GM21447 (cell line): ENCODE measurements around the gene PGC.

Experiments used
- ATAC-seq: cut with Tn5 transposase; IDR thresholded peaks from one replicate; pipeline ENCODE4 v1.9.1; 2021; ENCODE audit not compliant: unreplicated experiment

The PGC gene

DNA sequence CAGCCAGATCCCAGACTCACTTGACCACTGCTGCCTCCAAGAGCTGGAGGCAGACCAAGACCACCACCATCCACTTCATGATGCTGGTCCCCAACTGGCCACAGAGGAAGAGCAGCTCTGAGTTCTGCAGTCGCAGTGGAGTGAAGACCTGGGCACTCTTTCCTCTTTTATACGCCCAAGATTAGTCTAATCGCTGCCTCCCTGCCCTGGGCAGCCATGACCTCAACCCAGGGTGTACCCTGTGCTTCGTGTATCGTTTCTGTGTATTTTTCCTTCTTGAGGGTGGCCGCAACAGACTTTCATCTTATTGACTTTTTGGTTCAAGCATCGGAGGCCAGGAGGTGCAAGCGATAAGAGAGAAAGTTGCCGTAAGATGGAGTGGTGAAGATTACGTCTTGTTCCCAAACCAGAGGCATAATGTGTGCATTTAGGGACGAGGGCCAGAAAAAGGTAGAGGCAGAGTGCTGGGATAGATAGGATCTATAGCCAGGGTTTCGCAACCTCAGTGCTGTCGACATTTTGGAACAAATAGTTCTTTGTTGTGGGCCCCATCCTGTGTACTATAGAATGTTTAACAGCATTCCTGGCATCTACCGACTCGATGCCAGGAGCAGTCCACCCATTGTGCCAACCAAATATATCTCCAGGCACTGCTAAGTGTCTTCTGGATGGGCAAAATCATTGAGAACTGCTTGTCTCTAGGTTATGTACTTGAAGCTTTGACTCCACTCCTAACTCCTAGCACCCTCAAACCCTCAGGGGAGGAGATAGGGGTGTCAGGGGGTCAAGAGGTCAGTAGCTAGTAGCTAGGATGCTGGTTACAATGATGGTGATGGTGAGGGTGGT, at the start of gene PGC:
PGC (minus strand) TSS at position 142 of the 846 bp plus-strand sequence; CDS start at position 79, 63 bp downstream.
- no peak for ATAC-seq

DNA sequence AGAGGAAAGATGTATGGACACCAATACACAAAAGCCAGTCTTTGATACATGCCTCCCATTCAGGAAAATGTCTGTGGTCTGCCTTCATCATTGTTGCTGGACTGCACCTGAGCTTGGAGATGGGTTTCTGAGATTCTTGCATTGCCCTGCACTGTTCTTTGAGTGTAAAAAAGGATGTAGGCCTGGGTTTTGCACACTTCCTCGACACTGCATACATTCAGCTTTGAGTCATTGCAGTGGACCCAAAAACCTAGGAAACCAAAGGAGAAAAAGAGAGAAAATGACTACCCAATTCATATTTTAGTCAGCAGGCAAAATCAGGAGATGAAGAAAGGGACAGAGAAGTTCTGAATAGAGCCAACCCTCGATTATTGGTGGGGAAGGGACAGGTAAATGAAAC, 49.3 kb upstream of the PGC start:
- ATAC-seq = no peak

DNA sequence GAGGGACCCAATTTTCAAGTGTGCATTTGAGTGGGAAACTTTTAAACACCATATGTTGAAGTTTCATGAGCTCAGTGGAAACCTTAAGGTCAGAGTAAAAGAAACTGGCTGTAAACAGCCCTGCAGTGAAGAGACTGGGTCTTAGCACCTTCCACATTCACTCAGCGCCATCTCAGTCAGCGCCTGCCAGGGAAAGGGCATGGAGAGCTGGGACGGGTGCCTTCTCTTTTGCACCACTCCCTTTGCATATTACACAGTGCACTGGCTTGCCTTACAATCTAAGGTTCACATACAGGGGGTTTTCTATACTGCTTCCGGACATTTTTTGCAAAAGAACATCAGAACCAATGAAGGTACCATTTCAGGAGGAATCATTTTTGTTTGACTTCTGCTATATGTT, 44.8 kb upstream of the PGC start:
- no peak for ATAC-seq

DNA sequence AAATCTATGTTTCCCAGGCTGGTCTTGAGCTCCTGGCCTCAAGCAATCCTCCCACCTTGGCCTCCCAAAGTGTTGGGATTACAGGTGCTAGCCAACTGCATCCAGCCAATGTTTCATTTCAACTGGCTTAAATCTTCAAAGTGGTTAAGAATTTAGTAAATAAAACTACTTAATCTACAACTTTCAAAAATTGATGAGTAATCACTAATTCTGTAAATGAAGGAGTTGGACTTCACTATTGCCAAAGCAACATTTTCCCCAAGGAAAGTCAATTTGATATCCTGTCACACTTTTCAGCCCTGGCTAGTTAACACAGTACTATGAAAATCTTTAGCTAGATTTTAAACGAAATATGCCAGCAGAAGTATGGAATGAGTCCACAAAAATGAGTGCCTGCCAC, 44.1 kb upstream of the PGC start:
- ATAC-seq = no peak

DNA sequence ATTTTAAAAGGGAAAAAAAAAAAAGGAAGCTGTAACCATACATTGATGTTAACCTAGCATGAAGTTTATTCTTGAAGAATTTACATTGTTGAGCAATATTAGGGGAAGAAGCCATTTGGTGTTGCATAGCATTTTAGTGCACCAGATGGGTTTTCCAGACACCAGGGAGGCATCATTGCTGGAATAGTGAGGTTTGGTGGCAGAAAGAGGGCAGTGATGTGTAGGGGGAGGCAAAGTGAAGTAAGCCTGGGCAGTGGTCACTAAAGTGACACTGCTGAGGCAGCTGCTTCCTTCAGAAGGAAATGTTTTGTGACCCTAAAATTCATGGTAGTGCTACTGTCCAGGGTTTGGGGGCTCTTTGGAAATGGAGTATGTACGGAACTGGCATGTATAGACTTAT, 42.8 kb upstream of the PGC start:
- ATAC-seq = no peak

DNA sequence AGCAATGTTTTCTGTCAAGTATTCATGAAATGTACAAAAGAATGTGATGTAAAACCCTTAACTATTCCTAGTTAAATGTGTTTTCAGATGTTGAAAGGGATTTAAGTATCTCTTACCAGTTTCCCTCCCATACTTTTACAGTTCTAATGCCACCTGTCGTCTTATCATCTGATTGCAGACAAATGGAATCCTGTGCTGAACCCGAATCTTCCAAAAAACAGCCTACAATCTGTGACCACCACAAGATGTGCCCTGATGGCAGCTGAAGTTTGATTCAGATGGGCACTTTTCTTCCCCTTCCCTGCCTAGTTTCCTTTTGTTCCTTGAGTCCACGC, 42.2 kb upstream of the PGC start:
- no peak for ATAC-seq

DNA sequence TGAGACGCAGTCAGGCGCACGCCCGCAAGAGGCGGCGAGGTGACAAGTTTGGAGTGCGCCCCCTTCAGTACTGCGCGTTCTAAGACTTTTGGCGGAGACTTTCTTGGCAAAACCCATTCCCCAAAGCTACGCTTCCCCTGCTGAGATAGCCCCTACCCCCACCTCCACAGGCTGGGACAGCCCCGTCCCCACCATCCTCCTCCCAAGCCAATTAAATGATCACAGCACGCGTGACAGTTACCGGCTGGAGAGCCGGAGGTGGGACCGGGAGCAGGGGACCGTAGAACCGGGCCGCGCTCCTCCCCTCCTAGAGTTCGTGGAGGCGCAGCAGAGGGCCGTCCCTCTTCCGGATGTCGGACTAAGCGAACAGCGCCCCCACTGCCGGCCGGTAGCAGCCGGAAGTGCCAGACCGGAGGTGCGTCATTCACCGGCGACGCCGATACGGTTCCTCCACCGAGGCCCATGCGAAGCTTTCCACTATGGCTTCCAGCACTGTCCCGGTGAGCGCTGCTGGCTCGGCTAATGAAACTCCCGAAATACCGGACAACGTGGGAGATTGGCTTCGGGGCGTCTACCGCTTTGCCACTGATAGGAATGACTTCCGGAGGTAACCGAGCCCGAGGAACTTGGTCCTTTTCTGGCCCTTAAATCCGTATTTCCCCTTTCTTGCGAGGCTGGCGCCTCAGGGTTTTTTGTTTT, 40.2 kb upstream of the PGC start, which contains the start of gene TOMM6:
TOMM6 (plus strand) TSS at position 476 of the 699 bp plus-strand sequence; CDS start at position 480, 4 bp downstream.
- ATAC-seq = peak; percentile 79

DNA sequence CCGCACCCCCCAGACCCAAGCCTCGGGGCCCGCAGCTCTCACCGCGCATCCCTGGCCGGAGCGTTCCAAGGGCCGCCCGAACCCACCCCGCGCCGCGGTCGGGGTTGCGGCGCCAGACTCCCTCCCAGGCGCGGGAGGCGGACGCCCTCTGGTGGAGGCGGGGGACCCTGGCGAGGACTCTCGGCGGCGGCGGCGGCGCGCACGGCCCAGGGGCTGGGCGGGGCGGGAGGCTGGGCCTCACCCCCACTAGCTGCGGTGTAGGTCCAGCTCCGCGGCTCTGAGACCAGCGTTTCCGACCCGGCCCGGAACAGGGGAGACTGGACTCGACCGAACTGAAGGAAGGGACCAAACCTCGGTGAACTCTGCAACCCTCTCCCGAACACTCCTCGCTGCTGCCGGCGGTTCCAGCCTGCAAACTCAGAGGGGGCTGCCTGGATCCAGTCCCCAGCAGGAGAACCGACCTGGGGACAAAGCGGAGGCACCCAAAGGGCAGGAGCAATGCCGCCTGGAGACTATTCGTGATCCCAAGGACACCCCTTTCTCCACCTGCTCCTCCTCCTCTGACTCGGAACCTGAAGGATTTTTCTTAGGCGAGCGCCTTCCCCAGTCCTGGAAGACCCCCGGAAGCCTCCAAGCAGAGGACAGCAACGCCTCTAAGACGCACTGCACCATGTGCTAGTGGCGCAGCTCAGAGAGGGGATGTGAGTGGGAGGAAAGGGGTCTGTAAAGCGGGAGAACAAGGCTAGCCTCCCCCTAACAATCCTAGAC, 39.4 kb upstream of the PGC start:
- ATAC-seq = peak; percentile 55

DNA sequence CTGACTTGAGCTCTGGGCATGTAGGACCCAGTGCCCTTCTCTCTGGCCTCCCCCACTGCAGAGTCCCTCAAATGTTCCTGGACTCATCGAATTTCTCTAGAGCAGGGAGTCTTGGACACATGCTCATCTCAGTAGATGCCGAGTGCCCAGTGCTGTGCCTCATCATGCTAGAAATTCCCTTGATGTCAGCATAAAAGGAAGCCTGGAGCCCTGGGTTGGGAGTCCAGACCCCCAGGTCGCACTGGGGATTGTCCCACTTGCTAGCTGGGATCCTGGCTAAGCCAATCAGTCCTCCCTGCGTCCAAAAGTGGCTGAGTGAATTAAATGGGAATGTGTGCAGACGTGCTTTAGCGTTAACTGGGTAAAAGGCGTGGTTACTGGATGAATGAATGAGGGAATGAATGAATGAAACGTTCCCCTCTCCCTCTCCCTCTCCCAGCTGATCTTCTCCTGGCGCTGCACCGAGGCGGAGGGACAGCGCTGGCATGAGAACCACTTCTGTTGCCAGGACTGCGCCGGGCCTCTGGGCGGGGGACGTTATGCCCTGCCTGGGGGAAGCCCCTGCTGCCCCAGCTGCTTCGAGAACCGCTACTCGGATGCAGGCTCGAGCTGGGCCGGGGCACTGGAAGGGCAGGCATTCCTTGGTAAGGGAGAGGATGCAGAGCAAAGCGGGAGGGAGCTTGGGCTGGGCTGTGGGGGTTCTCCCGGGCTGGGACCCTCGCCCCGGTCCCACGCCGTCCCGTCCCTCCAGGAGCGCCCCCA, 38.7 kb upstream of the PGC start:
- ATAC-seq = no peak

DNA sequence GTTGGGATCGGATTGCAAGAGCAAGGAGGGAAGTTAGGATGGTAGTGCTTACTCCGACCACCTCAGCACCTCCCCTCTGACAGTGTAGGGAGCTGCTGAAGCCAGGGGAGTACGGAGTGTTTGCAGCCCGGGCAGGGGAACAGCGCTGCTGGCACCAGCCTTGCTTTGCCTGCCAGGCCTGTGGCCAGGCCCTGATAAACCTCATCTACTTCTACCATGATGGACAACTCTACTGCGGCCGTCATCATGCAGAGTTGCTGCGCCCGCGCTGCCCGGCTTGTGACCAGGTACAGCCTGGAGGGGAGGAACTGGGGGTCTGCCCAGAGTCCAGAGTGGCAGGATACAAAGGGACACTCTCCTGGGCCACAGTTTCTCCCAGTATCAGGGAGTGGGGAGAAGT, 38.1 kb upstream of the PGC start:
- no peak for ATAC-seq

DNA sequence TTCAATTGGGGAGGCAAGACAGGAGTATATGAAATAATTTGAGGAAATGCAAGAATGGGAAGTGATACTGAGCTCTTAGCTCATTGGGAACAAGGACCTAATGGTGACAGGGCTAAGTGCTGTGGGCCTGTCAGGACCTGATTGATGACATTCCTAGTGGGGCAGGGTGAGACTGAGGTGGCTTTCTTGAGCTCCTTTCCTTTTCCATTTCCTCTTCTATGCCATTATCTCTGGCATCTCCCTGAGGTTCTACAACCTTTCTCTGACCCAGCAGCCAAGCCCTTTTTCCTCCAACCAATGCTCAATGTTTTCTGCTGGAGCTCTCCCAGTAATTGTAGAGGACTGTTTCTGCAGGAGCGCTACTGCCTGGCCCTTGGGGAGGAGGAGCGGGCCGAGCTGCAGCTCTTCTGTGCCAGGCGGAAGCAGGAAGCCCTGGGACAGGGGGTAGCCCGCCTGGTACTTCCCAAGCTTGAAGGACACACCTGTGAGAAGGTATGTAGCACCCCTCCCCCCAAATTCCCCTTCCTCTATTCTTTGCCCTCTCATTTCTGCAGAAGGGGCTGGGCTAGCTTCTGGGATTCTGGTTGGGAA, 37.5 kb upstream of the PGC start:
- no peak for ATAC-seq

DNA sequence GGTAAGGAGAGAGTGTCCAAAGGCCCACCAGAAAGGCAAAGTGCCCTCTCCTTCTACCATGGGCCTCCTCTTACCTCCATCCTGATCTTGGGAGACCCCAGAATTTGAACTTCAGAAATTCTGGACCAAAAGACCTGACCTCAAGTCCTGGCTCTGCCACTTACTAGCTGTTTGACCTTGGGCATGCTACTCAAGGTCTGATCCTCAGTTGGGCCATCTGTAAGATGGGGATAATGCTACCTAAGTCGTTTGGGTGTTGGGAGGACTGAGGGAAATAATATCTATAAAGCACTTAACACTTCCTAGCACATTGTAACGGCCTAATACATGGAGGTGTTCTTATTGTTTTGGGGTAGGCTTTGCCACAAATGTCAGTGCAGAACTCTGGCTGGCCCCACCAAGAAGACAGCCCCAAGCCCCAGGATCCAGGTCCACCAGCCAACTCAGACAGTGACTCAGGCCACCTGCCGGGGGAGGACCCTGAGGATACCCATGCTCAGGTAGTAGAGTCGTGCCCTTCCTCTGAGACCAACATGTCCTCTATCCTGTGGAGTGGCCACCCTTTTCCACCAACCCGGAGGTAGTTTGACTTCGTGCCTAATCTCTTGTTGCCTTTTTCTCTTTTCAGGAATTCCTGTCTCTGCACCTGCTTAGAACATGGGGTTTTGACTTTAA, 36.0 kb upstream of the PGC start:
- no peak for ATAC-seq

DNA sequence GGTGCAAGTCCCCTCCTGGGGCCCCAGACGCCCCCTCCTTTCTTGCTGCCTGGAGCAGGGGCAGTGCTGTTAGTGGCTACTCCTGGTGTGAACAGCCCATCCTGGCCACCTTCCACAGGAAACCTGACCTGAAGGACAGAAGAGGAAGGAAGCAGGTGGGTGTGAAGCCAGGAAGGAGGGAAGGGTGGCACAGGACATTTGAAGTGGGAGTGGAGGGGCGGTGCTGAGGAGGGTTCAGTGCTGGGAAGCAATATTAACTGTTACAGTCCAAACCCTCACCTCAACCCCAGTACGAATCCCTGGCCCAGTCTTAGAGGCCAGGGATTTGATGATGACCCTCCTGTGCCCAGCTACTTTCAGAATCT, 34.2 kb upstream of the PGC start:
- no peak for ATAC-seq

DNA sequence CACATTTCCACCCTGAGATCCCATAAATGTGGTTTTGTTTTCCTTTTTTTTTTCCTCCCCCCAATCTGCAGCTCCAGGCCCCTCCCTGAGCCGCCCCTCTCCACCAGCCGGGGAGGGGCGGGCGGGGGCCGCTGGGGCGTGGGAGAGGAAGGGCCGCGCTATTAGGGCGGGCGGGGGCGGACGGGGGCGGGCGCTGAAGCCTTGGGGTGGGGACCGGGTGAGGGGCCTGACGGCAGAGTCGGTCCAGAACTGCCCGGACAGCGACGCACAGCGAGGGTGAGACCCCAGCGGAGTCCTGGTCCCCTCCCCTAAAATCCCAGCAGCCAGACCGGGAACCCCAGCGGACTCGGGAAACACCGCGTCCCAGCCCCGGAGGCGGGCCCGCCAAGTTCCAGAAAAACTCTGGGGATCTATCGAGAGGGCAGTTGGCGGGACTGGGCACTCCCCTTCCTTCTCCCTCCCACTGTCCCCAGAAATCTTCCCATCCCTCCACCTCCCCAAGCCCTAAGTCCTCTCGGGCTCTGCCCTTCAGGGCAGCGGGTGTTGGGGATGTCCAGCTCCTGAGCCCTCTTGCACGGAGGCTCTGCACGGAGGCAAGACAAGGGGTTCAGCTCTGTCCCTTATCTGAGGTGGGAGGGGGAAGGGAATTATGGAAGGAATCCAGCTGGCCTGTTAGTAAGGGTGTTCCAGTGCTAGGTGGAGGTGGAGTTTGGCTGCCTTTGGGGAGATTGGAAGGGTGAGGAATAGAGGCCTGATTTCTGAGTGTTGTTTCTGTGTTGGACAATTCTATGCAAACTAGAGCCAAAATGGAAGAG, 33.6 kb upstream of the PGC start, which contains the start of gene PRICKLE4:
PRICKLE4 (plus strand) TSS at position 232 of the 815 bp plus-strand sequence. CDS start 2,692 bp downstream, outside the sequence.
- ATAC-seq = no peak

DNA sequence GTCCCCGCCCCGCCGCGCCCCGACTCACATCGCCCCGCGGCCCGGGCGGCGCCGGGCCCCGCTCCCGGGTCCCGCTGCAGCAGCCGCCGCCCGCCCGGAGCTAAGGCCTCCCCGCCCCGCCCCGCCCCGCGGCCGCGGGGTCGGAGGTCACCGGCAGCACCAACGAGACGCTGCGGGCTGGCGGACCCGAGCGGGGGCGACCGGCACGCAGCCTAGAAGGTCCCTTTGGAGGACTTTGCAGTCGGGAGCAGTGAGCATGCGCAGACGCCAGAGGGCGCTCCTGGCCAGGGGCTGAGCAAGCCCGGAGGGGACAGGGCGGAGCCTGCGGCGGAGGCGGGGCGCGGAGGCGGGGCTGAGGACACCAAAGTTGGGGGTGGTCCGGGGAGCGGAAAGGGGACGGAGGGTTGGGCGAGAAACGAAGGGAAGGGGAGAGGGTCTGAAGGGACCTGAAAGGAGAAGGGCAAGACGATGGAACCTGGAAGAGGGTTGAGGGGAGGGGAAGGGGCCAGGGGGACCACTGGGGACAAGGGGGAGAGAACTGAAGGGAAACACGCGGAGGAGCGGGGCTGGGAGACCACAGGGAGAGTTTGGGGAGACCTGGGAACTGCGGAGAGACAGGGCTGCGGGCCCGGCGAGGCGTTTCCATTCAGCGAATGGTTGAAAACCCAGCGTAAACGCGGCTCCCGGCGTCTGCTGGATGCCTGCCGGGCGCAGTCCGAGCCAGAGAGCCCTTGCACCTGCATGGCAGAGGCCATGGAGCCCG, 32.8 kb upstream of the PGC start, which contains the start of gene FRS3:
FRS3 (minus strand) TSS at position 113 of the 763 bp plus-strand sequence. CDS start 2,913 bp downstream, outside the sequence.
- ATAC-seq = peak; percentile 94

DNA sequence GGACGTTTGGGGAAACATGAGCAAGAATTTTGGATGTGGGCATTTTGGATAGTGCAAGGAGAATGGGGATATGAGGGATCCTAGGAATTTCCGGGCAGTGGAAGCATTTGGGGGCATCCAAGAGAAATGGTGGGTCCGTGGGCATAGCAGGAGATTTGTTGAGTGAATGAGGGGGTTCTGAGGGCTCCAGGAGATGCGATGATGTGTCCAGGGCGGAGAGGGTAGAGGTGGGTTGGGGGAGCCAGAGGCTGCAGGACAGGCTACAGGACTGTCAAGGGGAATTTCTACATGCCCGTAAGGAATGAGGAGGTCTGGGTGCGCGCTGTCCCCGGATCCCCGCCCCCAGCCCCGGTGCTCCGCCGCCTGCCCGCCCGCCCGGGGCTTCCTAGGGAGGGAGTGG, 32.1 kb upstream of the PGC start:
- ATAC-seq = no peak

DNA sequence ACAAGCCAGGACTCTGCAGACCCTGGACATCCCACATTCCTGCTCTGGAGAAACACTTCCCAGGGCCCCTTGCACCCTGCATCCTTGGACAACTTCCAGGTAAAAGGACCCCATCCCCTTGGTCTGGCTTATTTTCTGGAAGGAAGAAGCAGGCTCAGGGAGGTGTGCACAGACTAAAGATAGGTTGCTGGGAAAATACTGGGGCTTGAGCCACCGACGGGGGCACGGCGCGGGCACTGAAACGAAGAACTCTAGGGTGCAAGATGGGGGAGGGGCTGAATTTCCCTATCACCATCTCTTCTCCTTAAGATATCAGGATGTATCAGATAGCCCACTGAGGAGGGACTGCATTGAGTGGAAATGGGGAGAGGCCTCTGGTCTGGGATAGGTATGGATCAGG, 31.7 kb upstream of the PGC start:
- no peak for ATAC-seq
